Stimulated activated CD8-positive, alpha-beta memory T cell treated with anti-CD3 and anti-CD28 coated beads, Interleukin-2, amount 100 ng/mL, for 1 hour (primary cell): ENCODE measurements around the gene PCSK6.
"Not testable (repeated sequence)": the region's sequence is repeated elsewhere in the genome, so short reads cannot be mapped to it uniquely, and the experiment has no call there.

Experiments
- DNase-seq, 2 donors: peaks; one replicate each; pipeline ENCODE4 v3.0.0-alpha.2; 2020; ENCODE audit warnings: low read depth in 2 of 2

PCSK6 gene

DNA sequence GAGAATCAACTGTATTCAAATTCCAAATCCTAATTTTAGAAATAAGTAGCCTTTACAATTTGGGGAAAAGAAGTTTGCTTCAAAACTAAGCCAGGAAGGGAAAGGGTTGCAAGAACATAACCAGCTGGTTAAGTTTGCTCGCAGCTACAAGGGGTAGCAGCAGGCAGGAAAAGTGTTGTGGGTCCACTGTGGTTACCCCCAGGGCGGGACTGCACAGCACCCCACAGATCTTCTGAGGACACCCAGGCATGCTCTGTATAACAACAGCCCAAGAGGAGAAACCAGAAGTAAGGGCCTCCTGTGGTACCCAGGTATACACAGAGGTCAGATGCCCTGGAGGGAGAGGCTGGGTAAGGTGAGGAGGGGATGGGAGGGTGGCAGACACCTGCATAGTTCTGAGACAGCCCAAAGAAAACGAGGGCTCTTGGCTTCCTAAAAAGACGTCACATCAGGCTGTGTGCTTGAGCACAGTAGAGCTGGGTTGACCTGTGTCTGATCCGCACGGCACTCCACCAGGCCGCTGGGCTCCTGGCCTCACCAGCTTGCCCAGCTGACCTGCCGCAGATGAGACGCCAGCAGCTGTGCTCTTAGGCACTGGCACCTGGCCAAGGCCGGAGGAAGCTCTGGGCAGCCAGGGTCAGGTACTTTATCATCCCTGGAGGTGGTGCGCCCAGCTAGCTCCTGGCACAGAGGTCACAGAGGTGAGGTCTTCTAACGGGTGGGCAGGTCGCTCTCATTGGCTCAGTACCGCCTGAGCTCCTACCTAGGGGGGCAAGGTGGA is 112.7 kb downstream of the PCSK6 start:
- no peak for DNase-seq

DNA sequence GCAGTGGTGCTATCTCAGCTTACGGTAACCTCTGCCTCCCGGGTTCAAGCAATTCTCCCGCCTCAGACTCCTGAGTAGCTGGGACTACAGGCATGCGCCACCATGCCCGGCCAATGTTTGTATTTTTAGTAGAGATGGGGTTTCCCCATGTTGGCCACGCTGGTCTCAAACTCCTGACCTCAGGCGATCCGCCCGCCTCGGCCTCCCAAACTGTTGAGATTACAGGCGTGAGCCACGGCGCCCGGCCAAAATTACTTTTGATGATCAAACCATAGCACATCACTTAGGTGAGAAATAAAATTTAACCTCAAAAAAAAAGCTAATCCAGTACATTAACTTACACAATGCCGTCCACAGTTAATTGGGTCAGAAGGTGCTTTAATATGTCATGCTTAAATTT is 114.5 kb downstream of the PCSK6 start:
- not testable (repeated sequence) for DNase-seq

DNA sequence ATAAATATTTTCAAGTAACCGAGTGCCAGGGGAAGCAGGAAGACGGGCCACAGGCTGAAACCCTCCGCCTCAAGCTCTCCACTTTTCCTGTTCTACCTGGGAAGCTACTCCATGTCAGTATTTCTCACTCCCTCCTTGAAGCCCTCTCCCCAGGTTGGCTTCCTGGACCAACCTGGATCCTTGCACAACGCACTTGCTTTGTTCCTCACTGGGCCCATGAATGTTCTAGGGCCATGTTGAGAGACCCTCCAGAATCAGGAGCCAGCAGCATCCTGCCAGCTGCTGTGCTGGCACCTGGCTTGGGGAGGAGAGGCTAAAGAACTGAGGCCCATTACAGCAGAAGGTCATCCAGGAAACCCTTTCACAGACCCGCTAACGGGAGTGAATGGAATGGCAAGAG is 115.2 kb downstream of the PCSK6 start:
- no peak for DNase-seq

DNA sequence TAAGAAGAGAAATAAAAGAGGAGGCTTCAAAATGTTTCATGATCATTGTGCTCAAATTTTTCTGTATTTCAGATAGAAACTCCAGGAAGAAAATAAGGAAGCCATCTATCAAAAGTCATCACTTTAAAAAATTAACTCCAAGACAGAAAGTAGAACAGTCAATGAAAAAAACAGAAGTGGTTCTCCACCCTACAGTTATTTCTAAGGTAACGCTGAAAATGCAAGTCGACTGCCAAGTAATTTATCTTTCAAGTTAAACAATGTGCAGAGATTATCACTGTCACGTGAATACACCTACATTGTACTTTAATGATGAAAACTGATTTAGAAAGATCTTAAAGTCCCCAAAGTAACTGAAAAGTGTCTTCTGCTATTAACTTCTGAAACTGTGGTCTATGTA is 115.9 kb downstream of the PCSK6 start:
- DNase-seq, result no peak

DNA sequence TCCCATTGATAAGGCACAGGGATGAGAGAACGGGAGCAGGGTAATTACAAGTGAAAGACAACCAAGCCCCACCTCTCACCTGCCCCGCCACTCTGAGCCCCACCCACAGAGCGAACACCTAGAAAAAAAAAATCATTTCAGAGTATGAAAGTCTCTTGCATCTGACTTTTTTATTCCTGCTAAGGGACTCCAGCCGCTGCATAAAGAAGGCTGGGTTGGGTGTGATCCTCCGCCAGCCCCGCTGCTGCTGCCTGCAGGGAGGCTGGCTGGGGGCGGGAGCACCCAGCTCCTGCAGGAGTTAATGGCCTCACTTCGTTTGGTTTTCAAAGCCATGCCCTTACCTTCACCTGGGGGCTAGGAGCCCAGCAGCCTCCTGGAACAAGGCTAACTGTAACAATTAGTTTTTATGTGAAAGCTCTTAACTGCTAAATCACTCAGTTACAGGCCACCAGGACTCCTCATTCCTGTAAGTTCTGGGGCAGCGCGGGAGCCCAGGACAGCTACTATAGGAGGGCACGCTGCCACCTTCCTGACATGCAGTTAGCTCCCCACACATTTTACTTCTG is 116.5 kb downstream of the PCSK6 start:
- DNase-seq, result no peak

GRCh38 chr15:101372149-101372577 is 117.3 kb downstream of the PCSK6 start:
- DNase-seq, result no peak

GRCh38 chr15:101371519-101371918 is 118.0 kb downstream of the PCSK6 start:
- no peak for DNase-seq

DNA sequence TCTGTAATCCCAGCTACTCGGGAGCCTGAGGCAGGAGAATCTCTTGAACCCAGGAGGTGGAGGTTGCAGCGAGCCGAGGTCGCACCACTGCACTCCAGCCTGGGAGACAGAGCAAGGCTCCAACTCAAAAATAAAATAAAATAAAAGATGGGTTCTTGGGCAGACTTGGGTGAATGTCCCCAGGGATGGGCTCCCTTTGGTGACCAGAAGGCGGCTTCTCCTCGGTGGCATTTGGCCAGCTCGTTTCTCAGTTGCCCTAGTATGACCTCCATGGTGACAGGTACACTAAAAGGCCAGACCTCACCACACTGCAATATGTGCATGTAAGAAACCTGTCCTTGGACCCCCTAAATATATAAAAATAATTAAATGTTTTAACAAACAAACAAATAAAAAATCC is 118.4 kb downstream of the PCSK6 start:
- no peak for DNase-seq

- DNase-seq, result no peak
Observed at GRCh38 chr15:101370330-101371024, 119.0 kb downstream of the PCSK6 start.

- no peak for DNase-seq
Observed at GRCh38 chr15:101369676-101370075, 119.8 kb downstream of the PCSK6 start.

GRCh38 chr15:101368861-101369642 is 120.5 kb downstream of the PCSK6 start:
- DNase-seq, result no peak

DNA sequence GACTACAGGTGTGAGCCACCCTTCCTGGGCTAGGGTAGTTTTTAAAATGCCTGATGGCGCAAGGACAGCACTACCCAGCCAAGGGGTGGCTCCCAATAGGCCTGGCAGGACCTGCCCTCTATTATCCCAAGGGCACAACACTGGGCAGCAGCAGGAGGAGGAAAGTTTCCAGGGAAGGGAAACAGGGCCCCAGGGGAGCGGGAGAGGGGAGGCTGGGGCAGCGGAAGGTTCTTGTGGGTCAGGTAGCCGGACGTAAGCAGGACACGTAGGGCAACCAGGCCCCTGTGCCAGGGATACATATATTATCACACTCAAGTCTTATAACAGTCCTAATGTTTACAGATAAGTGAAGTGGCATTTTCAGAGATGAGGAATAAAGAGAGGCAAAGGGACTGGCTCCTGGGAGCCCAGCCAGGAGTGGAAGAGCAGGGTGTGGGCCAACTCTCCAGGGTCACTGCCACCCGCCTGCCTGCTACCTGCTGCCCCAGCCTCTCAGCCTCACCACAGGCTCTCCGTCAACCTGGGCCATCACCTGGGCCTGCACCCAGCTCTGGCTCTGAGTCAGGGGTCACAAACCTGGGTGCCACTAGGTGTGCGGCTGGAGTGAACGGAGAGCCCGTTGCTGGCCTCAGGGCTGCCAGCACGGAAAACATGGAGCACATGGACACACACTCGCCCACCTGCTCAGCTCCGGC is 121.3 kb downstream of the PCSK6 start:
- no peak for DNase-seq

DNA sequence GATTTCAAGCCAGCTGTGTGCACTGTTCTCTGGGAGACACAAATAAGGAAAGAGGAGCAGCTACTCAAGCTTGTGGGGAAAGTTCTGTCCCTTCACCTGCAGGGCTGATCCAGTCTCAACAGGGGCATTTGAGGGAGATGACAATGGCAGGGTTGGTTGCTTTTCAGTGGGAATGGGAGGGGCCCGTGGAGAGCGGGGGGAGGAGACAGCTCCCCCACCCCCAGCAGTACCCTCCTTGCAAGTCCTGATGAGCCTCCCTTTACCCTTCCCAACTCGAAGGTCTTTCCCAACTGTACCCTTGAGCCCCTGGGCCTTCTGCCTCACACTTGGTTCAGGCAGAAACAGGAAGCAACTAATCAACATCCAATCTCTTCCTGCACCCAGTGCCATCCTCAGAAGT is 122.7 kb downstream of the PCSK6 start:
- DNase-seq, result no peak

- DNase-seq, result no peak
Observed at GRCh38 chr15:101362986-101363566, 126.4 kb downstream of the PCSK6 start.

DNA sequence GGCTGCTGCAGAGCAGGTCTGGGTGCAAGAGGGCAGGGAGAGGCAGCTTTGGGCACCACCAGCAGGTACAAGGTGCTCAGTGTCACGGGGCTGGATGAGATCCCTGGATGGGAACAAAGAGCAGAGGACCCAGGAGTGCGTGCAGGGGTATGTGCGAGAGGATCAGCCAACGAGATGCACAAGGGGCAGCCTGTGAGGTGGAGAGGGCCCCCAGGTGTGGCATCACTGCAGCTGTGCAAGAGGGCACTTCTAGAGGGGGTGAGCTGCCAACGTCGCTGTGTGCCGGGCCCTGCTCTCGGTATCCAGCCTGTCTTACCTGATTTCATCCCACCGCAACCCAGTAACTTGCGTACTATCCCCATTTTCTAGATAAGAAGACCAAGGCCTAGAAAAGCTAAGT is 127.1 kb downstream of the PCSK6 start:
- DNase-seq, result no peak

DNA sequence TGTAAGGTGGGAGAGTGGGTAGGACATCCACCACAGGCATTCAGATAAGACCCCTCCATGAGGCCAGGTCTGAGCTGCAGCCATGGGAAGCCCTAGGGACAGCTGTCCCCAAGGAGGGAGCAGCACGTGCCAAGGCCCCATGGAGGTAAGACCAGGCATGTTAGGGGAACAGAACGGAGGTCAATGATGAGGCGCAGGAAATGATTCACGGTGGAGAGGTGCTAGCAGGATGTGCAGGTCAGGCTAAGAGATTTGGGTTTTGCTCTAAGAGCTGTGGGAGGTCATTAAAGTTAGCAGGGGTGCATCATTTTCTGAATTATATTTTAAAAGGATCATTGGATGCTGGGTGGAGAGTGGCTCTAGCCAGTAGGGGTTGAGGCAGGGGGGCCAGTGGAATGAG is 128.1 kb downstream of the PCSK6 start:
- no peak for DNase-seq

DNA sequence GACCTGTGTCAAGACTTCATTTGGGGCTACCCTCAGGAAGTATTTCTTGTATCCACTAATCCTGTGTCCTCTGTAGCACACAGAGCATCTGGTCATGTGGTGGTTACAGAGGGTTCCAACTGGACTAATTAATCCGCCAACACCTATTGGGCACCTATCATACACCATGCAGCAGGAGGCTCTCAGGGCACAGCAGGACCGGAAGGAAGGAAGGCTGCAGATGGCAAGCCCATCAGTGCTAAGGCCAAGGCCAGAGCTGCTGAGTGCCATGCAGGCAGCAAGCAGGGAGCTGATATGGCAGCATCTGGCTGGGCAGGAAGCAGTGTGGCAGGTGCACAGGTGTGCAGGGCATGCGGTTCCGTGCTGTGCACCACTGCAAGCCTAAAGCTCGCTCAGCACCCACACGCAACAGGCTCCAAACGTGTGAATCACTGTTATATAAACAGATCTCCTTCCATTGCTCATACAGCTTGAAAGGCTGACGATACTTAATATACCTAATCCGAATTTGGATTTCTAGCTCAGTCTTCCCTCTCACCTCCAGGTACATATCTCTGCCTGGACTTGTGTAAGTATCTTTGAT is 130.1 kb downstream of the PCSK6 start:
- no peak for DNase-seq

DNA sequence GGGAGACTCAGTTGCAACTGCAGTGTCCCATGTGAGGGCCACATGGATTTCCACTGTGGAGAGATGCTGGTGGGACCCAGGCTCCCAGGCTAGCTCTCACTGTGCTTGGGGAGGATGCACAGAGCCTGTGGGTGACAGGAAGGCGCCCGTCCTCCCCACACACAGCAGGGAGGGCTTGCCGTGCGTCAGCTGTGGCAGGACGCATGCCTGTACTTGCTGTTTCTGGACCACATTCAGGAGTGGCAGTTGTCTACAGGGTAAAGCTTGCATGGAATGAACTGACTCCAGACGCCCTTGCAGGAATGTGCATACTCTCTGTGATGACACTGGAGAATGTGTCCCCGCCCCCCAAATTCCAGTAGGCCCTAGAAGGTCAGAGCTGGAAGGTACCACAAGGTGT is 130.6 kb downstream of the PCSK6 start:
- no peak for DNase-seq

DNA sequence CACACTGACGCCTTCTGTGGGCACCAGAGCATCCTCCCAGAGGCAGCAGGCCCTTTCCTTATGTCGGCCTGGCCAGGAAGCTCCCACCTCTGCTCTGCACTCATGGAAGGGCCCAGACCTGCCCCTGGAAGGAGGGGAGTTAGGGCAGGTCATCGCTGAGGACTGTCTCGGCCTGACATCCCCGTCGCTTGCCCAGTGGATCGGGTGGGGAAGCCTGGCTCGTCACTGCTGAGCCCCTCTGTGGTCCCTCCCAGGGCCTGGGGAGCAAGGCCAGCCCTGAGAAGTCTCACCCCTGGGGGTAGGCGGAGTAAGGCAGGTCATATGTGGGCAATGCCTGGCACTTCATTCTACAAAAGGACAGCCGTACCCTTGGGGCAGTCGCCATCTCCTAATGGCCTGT is 131.6 kb downstream of the PCSK6 start:
- DNase-seq, result no peak

DNA sequence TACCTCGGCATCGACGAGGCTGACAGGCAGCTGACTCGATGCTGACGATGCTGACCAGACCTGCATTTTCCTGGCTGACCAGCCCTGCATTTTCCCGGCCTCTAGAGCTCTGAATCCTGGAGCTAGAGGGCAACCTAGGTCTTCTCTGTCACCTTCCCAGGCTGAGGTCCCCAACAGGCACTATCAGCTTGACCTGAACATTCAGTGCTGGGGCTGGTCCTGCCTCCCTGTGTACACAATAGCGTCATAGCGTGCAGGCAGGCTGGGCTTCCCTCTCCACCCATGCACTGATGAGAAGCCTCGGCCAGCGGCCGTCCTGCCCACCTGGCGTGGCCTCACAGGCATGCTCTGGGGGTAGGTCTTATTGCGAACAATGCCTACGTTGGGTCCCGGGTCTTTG is 132.2 kb downstream of the PCSK6 start:
- DNase-seq, result no peak
